ENCODE results near the gene CCND1. TPM values are rescaled to one million over a fixed set of nuclear protein-coding genes. Genes with fewer than 3 reads are reported as not detected.

Gene CCND1
- total and polyA plus RNA-seq, 2 of the 8 experiments (the other 6 are each of a cell fraction or from before 2014, with no cell fraction given), result 64.5 to 170 TPM

- POLR2A ChIA-PET (ENCODE audit: partially characterized antibody), result interaction anchor here (0.9 to 2.3 kb wide), 7 partner anchors 9 to 359 kb away, joined by 3 to 13 read pairs (median 4); partner anchors contain the start of gene LTO1
- CTCF ChIA-PET (ENCODE audit: partially characterized antibody), result interaction anchor here (0.5 to 1.7 kb wide), 4 partner anchors 12 to 163 kb away, joined by 3 to 5 read pairs (median 4); no protein-coding TSS in a partner anchor
- Histone ChIP-seq H3K56ac (replicated peaks; ENCODE audit: insufficient read length, low read depth, low read length) (no peak overlapping the region), H3K4me2 (ENCODE audit: insufficient read depth in 1 of 2, low read depth in 2 of 2, low read length in 2 of 2) (no peak overlapping the region), H2BK15ac (ENCODE audit: low read length) (no peak overlapping the region), H4K20me1 (replicated peaks in 1 of 2; ENCODE audit: control insufficient read depth in 1 of 2, insufficient read depth in 2 of 2, low read length in 2 of 2) (peaks cover 23 to 35% of the 10 kb centered on the region in 2 experiments), H3K23me2 (ENCODE audit: low read depth, low read length) (no peaks in the 10 kb centered on the region; the same call in 1 of the 2 replicates), H3K4me1 (replicated peaks in 1 of 4; ENCODE audit: control insufficient read depth in 3 of 4, insufficient read depth in 4 of 4, low read length in 3 of 4) (peaks cover 0 to 9% (median 3%) of the 10 kb centered on the region in 4 experiments; a peak in 3 of 7 replicates), H4K5ac (ENCODE audit: insufficient read length, low read depth, low read length) (no peak overlapping the region), H2BK20ac (ENCODE audit: low read length) (no peak overlapping the region), H3K9me3 (ENCODE audit: insufficient read depth in 2 of 2, low read depth in 1 of 2, low read length in 1 of 2) (no peaks in the 10 kb centered on the region), H2AK5ac (ENCODE audit: low read depth, low read length) (no peak overlapping the region), H2BK12ac (ENCODE audit: low read depth, low read length) (no peak overlapping the region), H3K27me3 (replicated peaks in 1 of 4; ENCODE audit: control insufficient read depth in 3 of 4, extremely low read depth in 1 of 4, insufficient read depth in 3 of 4, low read length in 3 of 4) (no peaks in the 10 kb centered on the region), H2AFZ (ENCODE audit: low read length) (no peak overlapping the region), H4K91ac (replicated peaks; ENCODE audit: insufficient read length, low read length) (no peak overlapping the region), H3K27ac (ENCODE audit: low read depth, low read length) (no peak overlapping the region), H3K79me2 (ENCODE audit: control insufficient read depth in 1 of 2, insufficient read depth in 2 of 2, low read length in 2 of 2) (peaks cover 0 to 18% of the 10 kb centered on the region in 2 experiments; a peak in 2 of 4 replicates), H3K9ac (replicated peaks in 1 of 4; ENCODE audit: extremely low read depth in 1 of 4, low read depth in 3 of 4, low read length in 3 of 4) (no peak overlapping the region), H4K8ac (ENCODE audit: extremely low read depth, insufficient read depth, low read length) (no peak overlapping the region), H3K14ac (ENCODE audit: insufficient read length) (no peak overlapping the region), H3K4me3 (ENCODE audit: extremely low read depth in 1 of 4, insufficient read depth in 2 of 4, low read depth in 3 of 4, low read length in 4 of 4) (no peak overlapping the region), H3K79me1 (ENCODE audit: low read depth, low read length) (peaks cover 7% of the 10 kb centered on the region), H3K36me3 (ENCODE audit: control insufficient read depth in 2 of 4, insufficient read depth in 4 of 4, low read length in 3 of 4) (peaks cover 40 to 96% (median 64%) of the 10 kb centered on the region in 4 experiments), H3K18ac (ENCODE audit: extremely low read depth, low read length) (no peak overlapping the region), H3K23ac (ENCODE audit: insufficient read length) (no peak overlapping the region), H2BK5ac (ENCODE audit: low read depth, low read length) (no peak overlapping the region), H2BK120ac (replicated peaks; ENCODE audit: low read depth, low read length) (no peak overlapping the region), H3K4ac (replicated peaks; ENCODE audit: insufficient read length, low read depth, low read length) (no peak overlapping the region)
- FAIRE-seq (no peak), DNase-seq (ENCODE audit: low read depth in 1 of 2, low spot score in 2 of 2) (no peak)
- 94% methylated on average over 33 of the region's 37 CpGs; no CpG with 5 or more reads in 1 of the 2 experiments for WGBS, 2 experiments (ENCODE audit: extremely low coverage in 1 of 2, insufficient coverage in 1 of 2, insufficient read length in 1 of 2, insufficient replicate concordance in 2 of 2, low coverage in 1 of 2, low lambda C conversion rate in 2 of 2, missing lambda C conversion rate in 1 of 2)
- TF ChIP-seq POLR2AphosphoS5 (IDR thresholded peaks at IDR 0.05; ENCODE audit: low read depth, low read length), result no peak
- no peak for TF ChIP-seq RXRA (IDR thresholded peaks at IDR 0.05; ENCODE audit: insufficient read depth, low read depth, low read length)
- TF ChIP-seq RBBP5 (IDR thresholded peaks at IDR 0.05; ENCODE audit: borderline replicate concordance, low read depth, low read length), result no peak
These were observed 8.0 kb downstream of the CCND1 start for GRCh38 chr11:69648679-69649575.

All from H1 (cell line).